Measurements from ENCODE around the gene UBXN2A.

UBXN2A gene

GRCh38 chr2:24051833-24052232, 111.6 kb downstream of the UBXN2A start:
- no peaks in the 10 kb centered on the region for H3K9me3 Mint-ChIP-seq
- no peak overlapping the region for H3K4me3 Mint-ChIP-seq
- no peak for DNase-seq (ENCODE audit: low spot score)
- peaks cover 2% of the 10 kb centered on the region for H3K36me3 Mint-ChIP-seq (ENCODE audit: low read depth)
- peaks cover 10% of the 10 kb centered on the region for H3K4me1 Mint-ChIP-seq (ENCODE audit: low read depth)
- H3K27ac Mint-ChIP-seq = no peak overlapping the region
- peaks cover 7% of the 10 kb centered on the region for H3K27me3 Mint-ChIP-seq (ENCODE audit: low read depth)

- H3K27ac Mint-ChIP-seq = no peak overlapping the region
- DNase-seq (ENCODE audit: low spot score) = no peak
- no peaks in the 10 kb centered on the region for H3K9me3 Mint-ChIP-seq
- no peak overlapping the region for H3K4me3 Mint-ChIP-seq
- peaks cover 2% of the 10 kb centered on the region for H3K4me1 Mint-ChIP-seq (ENCODE audit: low read depth)
- H3K36me3 Mint-ChIP-seq (ENCODE audit: low read depth) = no peaks in the 10 kb centered on the region
- H3K27me3 Mint-ChIP-seq (ENCODE audit: low read depth) = peaks cover 7% of the 10 kb centered on the region
Measured at GRCh38 chr2:24052951-24053350, 112.7 kb downstream of the UBXN2A start.
